Posterior cingulate gyrus (tissue), 11 donors: ENCODE results near the gene RRM1.
"Not testable (repeated sequence)": the region's sequence is repeated elsewhere in the genome, so short reads cannot be mapped to it uniquely, and the experiment has no call there.

ENCODE experiments used
- DNase-seq, 10 donors: peaks; one replicate each; pipeline versions ENCODE4 v3.0.0 to v3.0.0-alpha.2; 2020 to 2021; ENCODE audit warnings: mixed read lengths in 3 of 10
- intact Hi-C: fragments of 100-400 bp; cut with DNase I; formaldehyde crosslinking; loops from one replicate; pipeline ENCODE4 v1.15.1; 2023

Gene RRM1

DNA sequence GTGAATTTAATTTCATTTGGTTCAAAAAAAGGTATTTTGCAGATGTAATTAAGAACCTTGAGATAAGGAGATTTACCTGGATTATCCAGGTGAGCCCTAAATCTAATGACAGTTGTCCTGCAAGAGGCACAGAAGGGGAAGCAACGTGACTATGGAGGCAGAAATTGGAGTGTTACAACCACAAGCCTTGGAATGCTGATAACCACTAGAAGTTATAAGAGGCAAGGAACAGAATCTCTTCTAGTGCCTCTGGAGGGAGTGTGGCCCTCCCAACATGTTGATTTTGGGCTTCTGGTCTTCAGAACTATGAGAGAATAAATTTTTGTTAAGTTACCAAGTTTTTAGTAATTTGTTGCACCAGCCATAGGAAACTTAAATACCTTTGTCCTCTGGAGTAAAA is 32.8 kb downstream of the RRM1 start:
- intact Hi-C loops: no loop called here
- DNase-seq: no peak

DNA sequence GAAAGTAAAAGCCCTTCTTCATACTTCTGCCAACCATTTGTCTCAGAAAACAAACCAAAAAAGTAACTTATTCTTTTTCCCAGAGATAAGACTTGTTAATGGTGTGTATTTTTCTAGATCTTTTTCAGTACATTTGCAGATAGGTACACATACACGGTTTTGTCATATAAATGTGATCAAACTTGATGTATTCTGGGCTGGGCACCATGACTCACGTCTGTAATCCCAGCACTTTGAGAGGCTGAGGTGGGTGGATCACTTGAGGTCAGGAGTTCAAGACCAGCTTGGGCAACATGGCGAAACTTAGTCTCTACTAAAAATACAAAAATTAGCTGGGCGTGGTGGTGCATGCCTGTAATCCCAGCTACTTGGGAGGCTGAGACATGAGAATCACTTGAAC is 35.6 kb downstream of the RRM1 start:
- DNase-seq, intact Hi-C loops: not testable (repeated sequence)

DNA sequence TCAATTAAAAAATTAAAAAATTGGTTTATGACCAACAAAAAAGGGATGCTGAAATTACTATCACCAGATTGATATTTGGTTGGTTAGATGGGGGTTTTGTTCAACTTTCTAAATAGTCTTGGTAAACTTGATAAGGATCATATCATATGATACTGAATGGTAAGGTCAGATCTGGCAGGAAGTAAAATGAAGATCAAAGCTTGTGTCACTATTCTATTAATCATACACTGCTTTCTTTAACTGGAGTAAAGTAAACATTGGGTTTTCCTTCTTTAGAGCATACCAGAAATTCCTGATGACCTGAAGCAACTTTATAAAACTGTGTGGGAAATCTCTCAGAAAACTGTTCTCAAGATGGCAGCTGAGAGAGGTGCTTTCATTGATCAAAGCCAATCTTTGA is 40.2 kb downstream of the RRM1 start:
- intact Hi-C loops: no loop called here

DNA sequence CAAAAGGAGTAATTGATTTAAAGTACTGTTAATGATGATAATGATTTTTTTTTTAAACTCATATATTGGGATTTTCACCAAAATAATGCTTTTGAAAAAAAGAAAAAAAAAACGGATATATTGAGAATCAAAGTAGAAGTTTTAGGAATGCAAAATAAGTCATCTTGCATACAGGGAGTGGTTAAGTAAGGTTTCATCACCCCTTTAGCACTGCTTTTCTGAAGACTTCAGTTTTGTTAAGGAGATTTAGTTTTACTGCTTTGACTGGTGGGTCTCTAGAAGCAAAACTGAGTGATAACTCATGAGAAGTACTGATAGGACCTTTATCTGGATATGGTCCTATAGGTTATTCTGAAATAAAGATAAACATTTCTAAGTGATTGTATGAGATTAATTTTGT is 43.9 kb downstream of the RRM1 start:
- intact Hi-C loops: no loop called here
- no peak for DNase-seq

More for the DNA sequence above, 40.2 kb downstream of the RRM1 start:
- DNase-seq: no peak

DNA sequence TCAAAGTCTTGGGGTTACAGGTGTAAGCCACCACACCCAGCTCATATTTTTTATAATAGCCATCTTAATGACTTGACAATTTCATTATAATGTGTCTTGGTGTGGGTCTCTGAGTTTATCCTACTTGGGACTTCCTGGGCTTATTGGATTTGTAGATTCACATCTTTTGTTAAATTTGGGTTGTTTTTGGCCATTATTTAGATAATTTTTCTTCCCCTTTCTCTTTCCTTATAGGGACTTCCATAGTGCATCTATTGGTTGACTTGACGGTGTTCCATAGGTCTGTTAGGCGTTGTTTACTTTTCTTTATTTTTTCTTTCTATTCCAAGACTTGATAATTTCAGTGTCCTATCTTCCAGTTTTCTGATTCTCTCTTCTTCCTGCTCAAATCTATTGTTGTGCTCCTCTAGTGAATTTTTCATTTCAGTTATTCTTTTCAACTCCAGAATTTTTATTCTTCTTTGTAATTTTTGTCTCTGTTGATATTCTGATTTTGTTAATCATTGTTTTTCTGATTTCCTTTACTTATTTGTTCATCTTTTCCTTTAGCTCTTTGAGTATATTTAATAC is 45.6 kb downstream of the RRM1 start:
- DNase-seq: no peak
- intact Hi-C loops: no loop called here

DNA sequence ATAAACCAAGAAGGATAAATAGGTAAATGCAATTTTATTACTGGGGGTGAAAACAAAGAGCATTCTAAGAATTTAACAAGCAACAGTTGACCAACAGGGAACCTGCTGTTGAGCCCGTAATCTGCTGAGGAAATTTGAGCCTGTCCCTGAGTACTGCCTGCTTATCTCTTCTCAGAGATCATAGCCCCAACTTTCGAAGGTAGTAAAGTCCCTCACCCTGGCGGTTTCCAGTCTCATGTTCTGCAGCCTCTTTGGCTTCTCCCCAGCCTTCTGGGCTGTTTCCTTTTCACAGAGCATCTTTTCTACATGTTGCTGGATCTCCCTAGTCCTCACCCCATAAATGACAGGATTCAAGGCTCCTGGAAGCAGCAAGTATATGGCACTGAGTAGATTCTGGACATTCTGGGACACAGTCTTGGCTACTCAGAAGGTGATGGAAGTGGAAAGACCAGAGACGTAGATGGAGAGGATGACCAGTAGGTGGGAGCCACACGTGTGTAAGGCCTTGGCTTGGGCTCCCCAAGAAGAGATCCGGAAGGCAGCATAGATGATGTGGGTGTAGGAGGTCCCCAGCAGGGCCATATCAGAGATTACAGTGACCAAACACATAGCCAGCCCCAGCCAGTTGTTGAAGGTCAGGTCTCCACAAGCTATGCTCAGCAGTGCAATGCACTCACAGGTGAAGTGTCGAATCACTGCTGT is 51.6 kb downstream of the RRM1 start:
- no peak for DNase-seq
- intact Hi-C loops: no loop called here

DNA sequence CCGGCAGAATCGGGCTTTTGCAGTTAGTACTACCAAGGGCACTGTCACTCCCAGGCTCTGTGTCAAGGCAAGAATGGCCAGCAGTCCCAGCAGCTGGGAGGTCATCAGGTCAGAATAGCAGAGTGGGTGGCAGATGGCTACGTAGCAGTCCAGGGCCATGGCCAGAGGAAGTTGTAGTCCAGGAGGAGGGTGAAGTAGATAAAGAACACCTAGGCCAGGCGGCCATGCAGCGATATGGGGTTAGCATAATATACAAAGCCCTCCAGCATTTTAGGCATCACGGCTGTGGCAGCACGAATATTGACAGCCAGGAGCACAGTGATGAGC is 52.1 kb downstream of the RRM1 start:
- DNase-seq: no peak
- intact Hi-C loops: no loop called here

DNA sequence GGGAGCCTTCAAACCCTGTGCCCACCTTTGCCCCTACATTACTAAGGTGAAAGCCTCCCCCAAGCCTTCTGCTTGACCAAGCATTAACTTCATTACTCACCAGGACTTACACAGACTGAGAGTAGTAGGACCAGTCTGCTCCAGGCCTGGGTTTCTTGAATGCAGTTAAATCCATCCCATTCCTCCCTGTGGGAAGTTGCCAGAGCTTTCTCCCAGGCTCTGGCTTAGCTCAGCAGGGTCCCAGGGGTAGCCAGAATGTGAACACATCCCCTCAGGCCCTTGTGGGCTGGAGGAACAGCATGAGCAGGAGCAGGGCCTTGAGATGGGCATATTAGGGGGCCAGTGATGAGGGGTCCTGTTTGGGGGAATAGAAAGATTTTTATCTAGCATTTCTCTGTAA is 59.9 kb downstream of the RRM1 start:
- no peak for DNase-seq
- intact Hi-C loops: no loop called here

DNA sequence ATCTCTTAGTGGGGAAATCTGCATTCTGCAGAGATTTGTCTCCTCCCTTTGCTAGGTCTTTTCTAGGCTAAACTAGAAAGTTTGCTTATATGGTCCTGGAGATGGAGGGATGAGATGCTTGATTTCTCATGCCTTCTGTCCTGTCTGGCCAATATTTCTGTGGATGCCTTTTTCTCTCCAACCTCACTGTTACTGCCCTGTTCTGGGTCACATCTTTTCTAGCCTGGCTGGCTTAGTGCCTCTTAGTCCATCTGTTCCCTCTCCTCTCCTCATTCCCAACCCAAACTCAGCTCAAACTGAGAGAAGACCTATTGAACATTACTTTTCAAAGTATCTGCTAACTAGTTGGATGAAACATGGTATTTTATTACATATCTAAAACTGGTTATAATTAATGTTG is 62.0 kb downstream of the RRM1 start:
- intact Hi-C loops: no loop called here
- DNase-seq: no peak

DNA sequence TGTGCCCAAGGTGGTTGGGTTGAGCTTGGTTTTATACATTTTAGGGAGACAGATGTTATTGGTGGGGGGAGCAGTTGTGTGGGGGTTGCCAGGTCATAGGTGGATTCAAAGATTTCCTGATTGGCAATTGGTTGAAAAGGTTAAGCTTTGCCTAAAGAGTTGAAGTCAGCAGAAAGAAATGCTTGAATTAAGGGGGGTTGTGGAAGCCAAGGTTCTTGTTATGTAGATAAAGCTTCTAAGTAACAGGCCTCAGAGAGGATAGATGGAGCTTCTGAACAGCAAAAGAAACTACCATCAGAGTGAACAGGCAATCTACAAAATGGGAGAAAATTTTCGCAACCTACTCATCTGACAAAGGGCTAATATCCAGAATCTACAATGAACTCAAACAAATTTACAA is 64.2 kb downstream of the RRM1 start:
- intact Hi-C loops, DNase-seq: not testable (repeated sequence)

DNA sequence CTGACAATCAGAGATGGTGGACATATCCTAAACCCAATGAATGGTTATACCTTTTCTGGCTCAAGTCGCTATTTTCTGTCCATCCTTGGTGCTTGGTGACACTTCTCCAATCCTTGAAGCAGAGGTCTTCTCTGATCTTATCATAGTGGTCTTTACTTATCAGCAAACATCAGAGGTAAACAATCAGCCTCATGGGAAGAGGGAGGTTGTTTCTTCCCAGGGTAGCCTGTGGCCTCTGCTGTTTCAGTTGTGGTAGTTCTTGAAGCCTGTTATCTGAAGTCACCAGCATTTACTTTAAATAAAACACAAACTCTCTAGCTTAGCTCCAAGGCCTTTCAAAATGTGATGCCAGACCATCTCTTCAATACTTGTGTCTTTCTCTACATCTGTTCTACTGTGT is 66.7 kb downstream of the RRM1 start:
- intact Hi-C loops: no loop called here
- no peak for DNase-seq

DNA sequence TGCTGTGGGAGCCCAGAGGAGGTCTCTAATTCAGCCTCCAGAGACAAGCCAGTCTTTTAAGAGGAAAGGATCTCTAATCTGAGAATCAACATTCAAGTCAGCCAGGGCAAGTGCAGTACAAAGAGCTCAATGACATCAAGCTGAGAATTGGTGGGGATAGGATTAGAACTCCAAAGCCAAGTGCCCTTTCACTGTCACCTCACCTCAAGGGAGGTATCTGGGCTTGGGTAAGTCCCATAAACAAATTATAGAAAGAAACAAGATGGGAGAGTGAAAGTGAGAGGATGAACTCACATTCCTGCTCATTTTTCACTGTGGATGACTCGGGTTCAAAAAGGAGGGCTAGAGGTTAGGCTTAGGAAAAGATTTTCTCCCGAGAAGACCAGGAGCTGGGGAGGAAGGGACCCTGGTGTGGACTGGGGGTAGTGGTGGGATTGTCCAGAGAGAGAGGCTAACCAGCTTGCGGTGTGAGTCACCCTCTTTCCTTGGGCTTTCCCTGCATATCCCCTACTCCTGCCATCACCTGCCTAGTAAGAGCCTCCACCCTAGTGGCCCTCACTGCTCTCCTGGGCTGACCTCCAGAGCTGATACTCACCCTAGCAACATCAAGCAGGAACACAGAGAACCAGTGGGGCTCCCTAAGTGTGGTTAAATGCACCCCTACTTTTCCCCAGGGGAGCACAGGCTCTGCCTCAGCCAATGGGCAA is 70.4 kb downstream of the RRM1 start:
- intact Hi-C loops: no loop called here

DNA sequence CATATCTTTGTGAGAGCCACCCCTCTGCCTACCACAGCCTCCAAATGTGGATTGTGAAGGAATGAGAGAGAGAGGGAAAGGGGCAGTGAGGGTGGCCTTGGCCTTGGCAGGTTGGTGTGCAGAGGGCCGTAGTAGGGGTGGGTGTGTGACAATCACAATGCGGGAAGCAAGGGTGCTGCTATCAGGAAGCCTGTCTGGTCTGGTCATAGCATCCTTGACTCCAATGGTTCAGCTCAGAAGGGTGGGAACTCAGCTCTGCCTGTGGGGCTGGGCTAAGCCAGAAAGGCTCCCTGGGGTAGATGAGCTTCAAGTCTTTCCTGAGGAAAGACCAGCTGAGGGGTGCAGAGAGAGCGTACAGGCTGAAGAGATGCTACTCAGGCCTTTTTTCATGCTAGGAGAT is 72.7 kb downstream of the RRM1 start:
- DNase-seq: no peak
- intact Hi-C loops: no loop called here

More for the DNA sequence above, 70.4 kb downstream of the RRM1 start:
- no peak for DNase-seq

DNA sequence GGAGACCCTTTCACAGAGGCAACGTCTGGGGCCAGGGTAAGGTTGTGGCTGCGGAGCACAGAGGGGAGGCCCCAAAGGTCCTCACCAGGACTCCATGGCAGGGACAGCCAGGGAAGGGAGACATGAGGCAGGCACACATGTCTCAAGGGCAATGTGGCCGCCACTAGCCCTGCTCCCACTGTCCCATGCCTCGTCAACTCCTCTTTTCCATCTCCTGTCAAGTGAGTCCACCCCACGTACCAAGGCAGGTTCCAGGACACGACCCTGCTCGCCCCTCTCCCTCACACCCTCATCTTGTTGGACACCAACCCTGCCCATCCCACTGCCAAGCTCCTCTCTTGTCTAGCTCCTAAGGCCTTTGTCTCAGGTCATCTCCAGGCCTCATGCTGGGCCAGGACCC is 73.2 kb downstream of the RRM1 start:
- no peak for DNase-seq
- intact Hi-C loops: no loop called here

DNA sequence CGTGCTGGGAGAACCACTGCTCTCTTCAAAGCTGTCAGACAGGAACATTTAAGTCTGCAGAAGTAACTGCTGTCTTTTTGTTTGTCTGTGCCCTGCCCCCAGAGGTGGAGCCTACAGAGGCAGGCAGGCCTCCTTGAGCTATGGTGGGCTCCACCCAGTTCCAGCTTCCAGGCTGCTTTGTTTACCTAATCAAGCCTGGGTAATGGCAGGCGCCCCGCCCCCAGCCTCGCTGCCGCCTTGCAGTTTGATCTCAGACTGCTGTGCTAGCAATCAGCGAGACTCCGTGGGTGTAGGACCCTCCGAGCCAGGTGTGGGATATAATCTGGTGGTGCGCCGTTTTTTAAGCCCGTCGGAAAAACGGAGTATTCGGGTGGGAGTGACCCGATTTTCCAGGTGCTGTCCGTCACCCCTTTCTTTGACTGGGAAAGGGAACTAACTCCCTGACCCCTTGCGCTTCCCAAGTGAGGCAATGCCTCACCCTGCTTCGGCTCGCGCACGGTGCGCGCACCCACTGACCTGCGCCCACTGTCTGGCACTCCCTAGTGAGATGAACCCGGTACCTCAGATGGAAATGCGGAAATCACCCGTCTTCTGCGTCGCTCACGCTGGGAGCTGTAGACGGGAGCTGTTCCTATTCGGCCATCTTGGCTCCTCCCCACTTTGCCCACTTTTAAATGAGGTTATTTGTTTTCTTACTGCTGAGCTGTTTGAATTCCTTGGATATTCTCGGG is 81.2 kb downstream of the RRM1 start:
- not testable (repeated sequence) for DNase-seq

DNA sequence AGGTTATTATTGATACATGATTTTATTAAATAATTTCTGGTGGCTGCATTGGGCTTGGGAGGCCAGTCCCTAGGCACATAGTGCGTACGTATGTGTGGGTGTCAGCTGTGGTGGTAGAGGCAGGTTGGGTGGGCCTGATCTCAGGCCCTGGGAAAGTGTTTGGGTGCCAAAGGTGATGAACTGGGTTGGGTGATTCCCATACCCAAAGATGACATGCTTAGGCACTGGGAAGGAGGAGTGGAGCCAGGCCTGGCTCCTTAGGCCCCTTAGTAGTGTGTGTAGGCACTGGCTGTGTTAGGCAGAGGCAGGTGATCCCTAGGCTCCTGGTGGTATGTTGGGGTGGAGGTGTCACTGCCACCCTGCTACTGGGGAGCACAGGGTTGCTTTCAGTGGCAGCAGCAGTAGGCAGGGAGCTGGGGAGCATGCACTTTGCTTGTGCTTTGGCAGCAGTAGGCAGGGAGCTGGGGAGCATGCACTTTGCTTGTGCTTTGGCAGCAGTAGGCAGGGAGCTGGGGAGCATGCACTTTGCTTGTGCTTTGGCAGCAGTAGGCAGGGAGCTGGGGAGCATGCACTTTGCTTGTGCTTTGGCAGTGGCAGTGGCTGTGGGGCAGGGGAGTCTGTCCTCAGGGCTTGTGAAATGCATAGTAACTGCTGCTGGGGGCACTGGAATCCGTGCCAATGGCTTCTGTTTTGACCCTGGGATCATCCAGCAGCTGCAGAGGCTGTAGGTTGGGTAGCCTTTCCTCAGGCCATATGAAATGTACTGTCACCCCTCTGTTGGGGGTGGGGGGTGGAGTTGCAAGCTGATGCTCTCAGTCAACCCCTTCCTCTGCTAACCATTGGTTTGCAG is 84.4 kb downstream of the RRM1 start:
- no peak for DNase-seq
- intact Hi-C loops: no loop called here

More for the DNA sequence above, 81.2 kb downstream of the RRM1 start:
- intact Hi-C loops: not testable (repeated sequence)

DNA sequence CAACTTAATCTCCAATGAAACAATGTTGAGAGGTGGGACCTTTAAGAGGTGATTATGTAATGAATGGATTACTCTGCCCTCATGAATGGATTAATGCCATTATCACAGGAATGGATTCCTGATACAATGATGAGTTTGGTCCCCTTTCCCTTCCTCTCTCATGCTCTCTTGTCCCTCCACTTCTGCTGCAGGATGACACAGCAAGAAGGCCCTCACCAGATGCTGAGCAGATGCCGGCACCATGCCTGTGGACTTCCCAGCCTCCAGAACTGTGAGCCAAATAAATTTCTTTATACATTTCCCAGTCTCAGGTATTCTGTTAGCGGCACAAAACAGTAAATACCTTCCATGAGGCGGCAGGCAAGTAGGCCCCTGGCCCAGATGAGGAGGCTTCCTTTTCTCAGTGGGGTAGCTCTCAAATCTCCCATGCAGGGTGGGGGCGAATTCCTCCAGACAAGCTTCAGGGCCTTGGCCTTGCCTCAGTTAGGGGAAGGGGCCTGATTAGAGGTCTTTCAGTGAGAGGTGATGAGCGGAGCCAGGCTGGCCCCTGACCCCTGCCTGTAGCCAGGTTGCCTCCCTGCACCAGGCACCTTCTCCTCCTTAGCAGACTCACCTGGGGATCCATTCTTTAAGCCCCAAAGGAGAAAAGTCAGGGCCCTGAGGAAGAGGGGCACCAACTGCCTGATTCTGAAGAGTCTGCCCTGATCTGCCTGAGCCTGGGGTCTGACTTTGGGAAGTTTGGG is 86.0 kb downstream of the RRM1 start:
- intact Hi-C loops: no loop called here
- DNase-seq: no peak

DNA sequence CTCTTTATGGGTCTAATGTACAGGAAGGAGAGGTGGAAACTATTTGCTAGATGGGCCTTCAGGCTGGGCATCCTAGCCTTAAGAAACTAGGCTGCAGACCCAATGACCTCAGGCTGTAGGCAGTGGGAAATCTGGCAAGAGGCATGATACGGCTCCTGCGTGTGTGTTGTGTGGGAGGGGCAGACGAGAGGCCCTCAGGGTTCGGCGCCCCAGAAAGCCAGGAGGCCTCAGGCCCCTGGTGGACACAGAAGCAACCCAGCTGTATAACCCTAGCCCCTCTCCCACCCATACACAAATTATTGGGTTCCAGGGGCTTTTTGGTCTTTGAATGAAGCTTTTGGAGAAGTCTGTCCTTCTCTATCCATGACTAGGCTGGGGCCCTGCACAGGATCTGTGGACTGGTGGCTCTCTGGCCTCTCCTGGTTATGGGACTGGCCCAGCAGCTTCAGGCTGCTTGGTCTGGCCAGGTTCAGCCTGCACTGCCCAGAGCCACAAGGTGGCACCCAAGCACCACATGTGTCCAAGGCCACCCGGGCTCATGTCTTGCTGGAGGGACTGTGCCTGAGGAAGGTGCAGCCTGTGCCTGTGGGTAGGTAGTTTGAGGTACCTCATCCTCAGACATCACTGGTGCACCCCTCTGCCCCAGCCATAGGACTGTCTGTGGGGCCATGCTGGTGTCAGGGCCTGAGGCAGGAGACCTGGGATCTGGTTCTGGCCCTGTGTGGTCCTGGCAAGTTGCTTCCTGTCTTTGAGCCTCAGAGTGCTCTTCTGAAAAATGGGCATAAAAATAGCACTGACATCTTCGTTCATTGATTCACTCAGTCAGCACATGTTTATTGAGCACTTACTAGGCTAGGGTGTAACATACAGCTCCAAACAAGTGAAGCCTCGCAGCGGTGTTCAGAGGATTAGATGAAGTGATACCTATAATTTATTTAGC is 87.5 kb downstream of the RRM1 start:
- intact Hi-C loops: no loop called here

More for the DNA sequence above, 87.5 kb downstream of the RRM1 start:
- DNase-seq: peak in 9 of 10 donors; percentile 26 to 94 (median 67)
